OCI-LY7 (cell line): ENCODE data around the gene ZFR2. TPM values are rescaled to one million over a fixed set of nuclear protein-coding genes. Genes with fewer than 3 reads are reported as not detected.

Experiments
- BruUV-seq: library from RNA; stranded (reverse); fragments of 400-500 nt; replicated peaks from 2 replicates; lab custom pipeline; 2021; lab: Mats Ljungman, UMichigan
- CTCF ChIA-PET: fragments of 300-600 bp; sonication (Branson Sonifier 250); formaldehyde crosslinking; loops from one replicate; lab custom pipeline; 2022; ENCODE audit warnings: antibody characterized with exemption; ENCODE audit not compliant: unreplicated experiment; lab: Charles Lee
- POLR2A ChIA-PET: fragments of 300-600 bp; sonication (Branson Sonifier 250); formaldehyde crosslinking; loops from one replicate; lab custom pipeline; 2022; ENCODE audit warnings: antibody characterized with exemption; lab: Charles Lee
- DNase-seq: peaks from one replicate; pipeline ENCODE4 v3.0.0-alpha.2; 2015; ENCODE audit warnings: low spot score
- H2AFZ ChIP-seq: fragments of 200-600 bp; sonication (generic), shearing (Covaris generic); 2 replicates; pipeline ENCODE4 v1.6.1; 2014; ENCODE audit warnings: mild to moderate bottlenecking, antibody characterized with exemption, low read length, moderate library complexity
- H3K27ac ChIP-seq: fragments of 200-600 bp; sonication (generic); 2 replicates; pipeline ENCODE4 v1.5.1; 2014; ENCODE audit warnings: mixed run types, low read depth, mild to moderate bottlenecking, moderate library complexity, low read length, inconsistent platforms; ENCODE audit not compliant: poor library complexity, severe bottlenecking
- H3K36me3 ChIP-seq: fragments of 200-600 bp; sonication (generic); 2 replicates; pipeline ENCODE4 v1.6.1; 2014; ENCODE audit warnings: mild to moderate bottlenecking, antibody characterized with exemption, low read length, moderate library complexity, mixed read lengths; ENCODE audit not compliant: insufficient read depth
- H3K4me1 ChIP-seq: fragments of 200-600 bp; sonication (generic); 2 replicates; pipeline ENCODE4 v1.5.1; 2014; ENCODE audit warnings: mild to moderate bottlenecking, low read length; ENCODE audit not compliant: insufficient read depth, poor library complexity, severe bottlenecking
- H3K4me2 ChIP-seq: fragments of 200-600 bp; sonication (generic); 2 replicates; pipeline ENCODE4 v1.6.1; 2014; ENCODE audit warnings: mild to moderate bottlenecking, low read length
- H3K4me3 ChIP-seq: fragments of 200-600 bp; sonication (generic); 2 replicates; pipeline ENCODE4 v1.5.1; 2014; ENCODE audit warnings: mild to moderate bottlenecking, low read depth, low read length; ENCODE audit not compliant: poor library complexity, severe bottlenecking
- H3K79me2 ChIP-seq: fragments of 200-600 bp; sonication (generic); 2 replicates; pipeline ENCODE4 v1.6.1; 2016; ENCODE audit warnings: low read depth, mild to moderate bottlenecking, low read length, moderate library complexity, mixed read lengths; ENCODE audit not compliant: insufficient read depth
- H3K9me2 ChIP-seq: fragments of 200-600 bp; sonication (generic); 2 replicates; pipeline ENCODE4 v1.6.1; 2016; ENCODE audit warnings: mild to moderate bottlenecking, low read length, mixed read lengths; ENCODE audit not compliant: insufficient read depth
- H3K9me3 ChIP-seq: fragments of 200-600 bp; sonication (generic); 2 replicates; pipeline ENCODE4 v1.6.1; 2014; ENCODE audit warnings: mild to moderate bottlenecking, mixed run types, low read length, mixed read lengths
- H4K20me1 ChIP-seq: fragments of 200-600 bp; sonication (generic); 2 replicates; pipeline ENCODE4 v1.6.1; 2014; ENCODE audit warnings: mild to moderate bottlenecking, antibody characterized with exemption, low read length, moderate library complexity, mixed read lengths; ENCODE audit not compliant: insufficient read depth
- CTCF ChIP-seq: fragments of 200-600 bp; sonication (generic); conservative IDR thresholded peaks from 2 replicates; pipeline ENCODE4 v1.5.1; 2014; ENCODE audit warnings: mild to moderate bottlenecking, antibody characterized with exemption, low read length, moderate library complexity, mixed read lengths
- EZH2phosphoT487 ChIP-seq: fragments of 200-600 bp; sonication (generic); IDR thresholded peaks from 2 replicates; pipeline ENCODE4 v1.6.1; 2018; ENCODE audit warnings: low read depth, borderline replicate concordance, mild to moderate bottlenecking, mixed run types, antibody characterized with exemption, low read length, moderate library complexity, mixed read lengths
- intact Hi-C: fragments of 100-400 bp; cut with micrococcal nuclease; formaldehyde crosslinking; loops from one replicate; pipeline ENCODE4 v1.10.0; 2022; ENCODE audit not compliant: unreplicated experiment
- total RNA-seq, 2 experiments: library from RNA; depleted of rRNA in 1 of 2; stranded (reverse); fragments of >200 nt in 1 of 2; shearing (Covaris generic) in 1 of 2; gene quantifications; 2 replicates each; pipeline ENCODE4 v1.2.3, GENCODE V29; 2014 to 2022

ZFR2 gene
- total RNA-seq, 2 experiments from 2014 or later, result not detected

- no TSS peak for BruUV-seq
- CTCF ChIA-PET, result no interaction called here
These were observed 47.7 kb downstream of the ZFR2 start for GRCh38 chr19:3821156-3821555.

GRCh38 chr19:3819989-3820388 is 48.8 kb downstream of the ZFR2 start:
- H2AFZ ChIP-seq, result no peak overlapping the region
- no peaks in the 10 kb centered on the region for H4K20me1 ChIP-seq
- H3K4me2 ChIP-seq, result no peak overlapping the region
- CTCF ChIA-PET, result no interaction called here
- intact Hi-C loops, result no loop called here
- POLR2A ChIA-PET, result no interaction called here
- no peak overlapping the region for H3K27ac ChIP-seq
- H3K9me2 ChIP-seq, result no peaks in the 10 kb centered on the region
- no peaks in the 10 kb centered on the region for H3K79me2 ChIP-seq
- H3K4me3 ChIP-seq, result no peak overlapping the region
- no peak for TF ChIP-seq EZH2phosphoT487
- TF ChIP-seq CTCF, result no peak
- no peaks in the 10 kb centered on the region for H3K36me3 ChIP-seq
- H3K4me1 ChIP-seq, result no peaks in the 10 kb centered on the region
- H3K9me3 ChIP-seq, result no peaks in the 10 kb centered on the region
- DNase-seq, result no peak
- BruUV-seq, result no TSS peak

More at GRCh38 chr19:3821156-3821555, 47.7 kb downstream of the ZFR2 start:
- no peak overlapping the region for H3K27ac ChIP-seq
- H3K36me3 ChIP-seq, result no peaks in the 10 kb centered on the region
- intact Hi-C loops, result no loop called here
- no peaks in the 10 kb centered on the region for H3K4me1 ChIP-seq
- no peaks in the 10 kb centered on the region for H3K9me3 ChIP-seq
- H4K20me1 ChIP-seq, result no peaks in the 10 kb centered on the region
- POLR2A ChIA-PET, result interaction anchor here (0.7 kb wide), 1 partner anchor 248 kb away, joined by 3 read pairs; no protein-coding TSS in a partner anchor
- no peaks in the 10 kb centered on the region for H3K9me2 ChIP-seq
- no peak overlapping the region for H3K4me3 ChIP-seq
- no peak overlapping the region for H2AFZ ChIP-seq
- DNase-seq, result no peak
- H3K4me2 ChIP-seq, result no peak overlapping the region
- TF ChIP-seq EZH2phosphoT487, result no peak
- TF ChIP-seq CTCF, result no peak
- no peaks in the 10 kb centered on the region for H3K79me2 ChIP-seq

- TF ChIP-seq EZH2phosphoT487 (no peak), CTCF (no peak)
- intact Hi-C loops, result no loop called here
- no peaks in the 10 kb centered on the region for H4K20me1 ChIP-seq
- no peaks in the 10 kb centered on the region for H3K79me2 ChIP-seq
- no peaks in the 10 kb centered on the region for H3K9me3 ChIP-seq
- CTCF ChIA-PET, result no interaction called here
- no TSS peak for BruUV-seq
- no peak overlapping the region for H3K4me3 ChIP-seq
- no peaks in the 10 kb centered on the region for H3K36me3 ChIP-seq
- no peak overlapping the region for H2AFZ ChIP-seq
- DNase-seq, result no peak
- H3K4me1 ChIP-seq, result no peaks in the 10 kb centered on the region
- no peak overlapping the region for H3K4me2 ChIP-seq
- H3K27ac ChIP-seq, result no peak overlapping the region
- H3K9me2 ChIP-seq, result no peaks in the 10 kb centered on the region
- POLR2A ChIA-PET, result no interaction called here
These were observed 49.9 kb downstream of the ZFR2 start for GRCh38 chr19:3818918-3819317.
